Measurements from ENCODE around the gene ZNF561.
A peak's percentile ranks its signal among the peaks of the same experiment; 100 is the strongest.
"Not testable (repeated sequence)": the region's sequence is repeated elsewhere in the genome, so short reads cannot be mapped to it uniquely, and the experiment has no call there.

ZNF561 gene

GRCh38 chr19:9621156-9622037 is at the start of gene ZNF561:
TSS of gene ZNF561 (minus strand) at chr19:9621232. CDS start at chr19:9619456, 1,776 bp downstream.
- no peak for TF ChIP-seq GATA1 (IDR thresholded peaks at IDR 0.05; ENCODE audit: low read depth, low read length)
- peak; percentile 73 for TF ChIP-seq POLR2A (IDR thresholded peaks at IDR 0.05; ENCODE audit: low read length)
- peak; percentile 93 to 94 for DNase-seq

- no peak for DNase-seq
- TF ChIP-seq GATA1 (IDR thresholded peaks at IDR 0.05; ENCODE audit: low read depth, low read length), result no peak
- TF ChIP-seq POLR2A (IDR thresholded peaks at IDR 0.05; ENCODE audit: low read length), result no peak
These were observed 47.5 kb upstream of the ZNF561 start for GRCh38 chr19:9668544-9668943.

GRCh38 chr19:9667898-9668297 is 46.9 kb upstream of the ZNF561 start:
- TF ChIP-seq POLR2A (IDR thresholded peaks at IDR 0.05; ENCODE audit: low read length), result no peak
- no peak for TF ChIP-seq GATA1 (IDR thresholded peaks at IDR 0.05; ENCODE audit: low read depth, low read length)
- no peak for DNase-seq

GRCh38 chr19:9658769-9659168 is 37.7 kb upstream of the ZNF561 start:
- peak; percentile 45 to 89 for DNase-seq
- no peak for TF ChIP-seq POLR2A (IDR thresholded peaks at IDR 0.05; ENCODE audit: low read length)
- TF ChIP-seq GATA1 (IDR thresholded peaks at IDR 0.05; ENCODE audit: low read depth, low read length), result no peak

- DNase-seq, result not testable (repeated sequence)
These were observed 32.1 kb upstream of the ZNF561 start for GRCh38 chr19:9653066-9653555.

- not testable (repeated sequence) for DNase-seq
These were observed 30.4 kb upstream of the ZNF561 start for GRCh38 chr19:9651464-9651863.

GRCh38 chr19:9650345-9650744 is 29.3 kb upstream of the ZNF561 start:
- no peak for DNase-seq
- TF ChIP-seq GATA1 (IDR thresholded peaks at IDR 0.05; ENCODE audit: low read depth, low read length) (no peak), POLR2A (IDR thresholded peaks at IDR 0.05; ENCODE audit: low read length) (no peak)

GRCh38 chr19:9645472-9645871 is 24.4 kb upstream of the ZNF561 start:
- peak; percentile 11 to 40 for DNase-seq
- TF ChIP-seq GATA1 (IDR thresholded peaks at IDR 0.05; ENCODE audit: low read depth, low read length), result no peak
- TF ChIP-seq POLR2A (IDR thresholded peaks at IDR 0.05; ENCODE audit: low read length), result no peak

GRCh38 chr19:9644472-9644871 is 23.4 kb upstream of the ZNF561 start:
- TF ChIP-seq GATA1 (IDR thresholded peaks at IDR 0.05; ENCODE audit: low read depth, low read length) (no peak), POLR2A (IDR thresholded peaks at IDR 0.05; ENCODE audit: low read length) (no peak)
- DNase-seq, result no peak

GRCh38 chr19:9641810-9642209 is 20.8 kb upstream of the ZNF561 start:
- TF ChIP-seq POLR2A (IDR thresholded peaks at IDR 0.05; ENCODE audit: low read length), result no peak

GRCh38 chr19:9640956-9641355 is 19.9 kb upstream of the ZNF561 start:
- no peak for DNase-seq

More at GRCh38 chr19:9641810-9642209, 20.8 kb upstream of the ZNF561 start:
- no peak for DNase-seq

GRCh38 chr19:9636018-9636417 is 15.0 kb upstream of the ZNF561 start:
- no peak for TF ChIP-seq GATA1 (IDR thresholded peaks at IDR 0.05; ENCODE audit: low read depth, low read length)
- no peak for TF ChIP-seq POLR2A (IDR thresholded peaks at IDR 0.05; ENCODE audit: low read length)
- no peak for DNase-seq

More at GRCh38 chr19:9640956-9641355, 19.9 kb upstream of the ZNF561 start:
- TF ChIP-seq POLR2A (IDR thresholded peaks at IDR 0.05; ENCODE audit: low read length), result no peak
- TF ChIP-seq GATA1 (IDR thresholded peaks at IDR 0.05; ENCODE audit: low read depth, low read length), result no peak

GRCh38 chr19:9627856-9628255 is 6.8 kb upstream of the ZNF561 start:
- TF ChIP-seq GATA1 (IDR thresholded peaks at IDR 0.05; ENCODE audit: low read depth, low read length), result no peak
- TF ChIP-seq POLR2A (IDR thresholded peaks at IDR 0.05; ENCODE audit: low read length), result no peak
- no peak for DNase-seq

GRCh38 chr19:9622531-9622930 is 1.5 kb upstream of the ZNF561 start:
- TF ChIP-seq GATA1 (IDR thresholded peaks at IDR 0.05; ENCODE audit: low read depth, low read length) (no peak), POLR2A (IDR thresholded peaks at IDR 0.05; ENCODE audit: low read length) (no peak)
- DNase-seq, result no peak

GRCh38 chr19:9620842-9621155 is 233 bp downstream of the ZNF561 start:
- no peak for TF ChIP-seq POLR2A (IDR thresholded peaks at IDR 0.05; ENCODE audit: low read length)
- TF ChIP-seq GATA1 (IDR thresholded peaks at IDR 0.05; ENCODE audit: low read depth, low read length), result no peak
- DNase-seq, result no peak
